ENCODE data around the gene OSBP2.

OSBP2 gene

GRCh38 chr22:30882184-30882717 lies 187.6 kb downstream of the OSBP2 start:
- DNase-seq (ENCODE audit: low read depth), result no peak

- no peak for DNase-seq (ENCODE audit: low read depth)
These were observed 188.4 kb downstream of the OSBP2 start for GRCh38 chr22:30882974-30883533.

DNA sequence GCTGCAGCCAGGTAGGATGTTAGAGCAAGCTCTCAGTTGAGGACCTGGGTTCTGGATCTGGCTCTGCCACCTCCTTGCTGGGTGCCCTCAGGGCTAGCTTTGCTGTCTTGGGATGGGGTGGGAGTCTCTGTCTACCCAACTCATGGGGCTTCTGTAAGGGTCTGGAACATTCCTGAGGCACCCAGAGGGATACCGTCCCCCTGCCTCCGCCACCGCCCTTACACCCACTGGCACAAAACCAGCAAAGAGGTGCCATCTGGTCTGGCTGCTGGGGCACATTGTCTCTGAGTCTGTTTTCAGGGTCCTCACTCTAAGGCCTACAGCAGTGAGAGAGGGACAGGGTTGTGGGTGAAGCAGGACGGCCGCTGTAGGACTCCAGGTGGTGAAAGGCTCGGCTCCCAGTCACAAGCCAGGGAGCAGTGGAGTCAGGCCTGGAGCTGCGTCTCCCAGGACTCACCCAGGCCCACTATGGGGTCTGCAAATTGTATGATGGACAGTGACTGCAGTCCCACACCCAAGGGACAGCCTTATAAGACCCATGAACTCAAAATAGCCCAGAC lies 189.0 kb downstream of the OSBP2 start:
- DNase-seq (ENCODE audit: low read depth), result no peak

DNA sequence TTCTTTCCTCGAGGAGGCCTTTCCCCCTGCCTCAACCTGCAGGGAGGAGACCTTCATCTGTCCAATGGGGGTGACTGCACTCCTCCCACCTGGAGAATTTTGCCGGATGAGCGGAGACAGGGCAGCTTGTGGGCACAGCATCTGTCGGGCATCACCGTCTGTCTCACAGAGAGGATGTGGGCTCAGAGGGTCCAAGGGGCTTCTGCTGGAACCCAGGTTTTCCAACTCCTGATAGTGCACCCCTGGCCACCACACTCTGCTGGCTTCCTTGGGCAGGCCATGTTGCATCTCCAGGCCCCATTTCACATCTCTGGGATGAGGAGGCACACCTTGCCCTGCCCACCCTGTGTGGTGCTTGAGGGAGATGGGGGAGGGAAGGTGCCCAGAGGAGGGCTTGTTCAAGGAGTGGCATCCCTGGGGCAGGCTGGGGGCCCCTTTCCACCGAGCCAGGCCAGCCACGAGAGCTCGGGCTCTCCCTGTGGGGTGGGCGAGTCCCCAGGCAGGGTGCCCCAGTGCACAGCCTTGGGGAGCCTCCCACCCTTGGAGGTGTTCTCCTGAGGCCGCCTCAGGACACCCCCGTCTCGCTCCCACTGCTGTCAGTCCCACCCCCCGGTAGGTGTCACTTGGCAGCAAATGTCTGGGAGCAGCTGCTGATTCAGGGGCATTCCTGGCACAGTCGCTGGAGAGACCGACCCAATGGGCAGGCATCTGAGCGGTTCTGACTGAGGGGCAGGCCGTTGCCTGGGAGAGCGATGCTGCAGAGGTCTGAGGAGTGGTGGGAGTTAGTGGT lies 189.7 kb downstream of the OSBP2 start:
- no peak for DNase-seq (ENCODE audit: low read depth)

GRCh38 chr22:30885001-30885366 lies 190.3 kb downstream of the OSBP2 start:
- no peak for DNase-seq (ENCODE audit: low read depth)

DNA sequence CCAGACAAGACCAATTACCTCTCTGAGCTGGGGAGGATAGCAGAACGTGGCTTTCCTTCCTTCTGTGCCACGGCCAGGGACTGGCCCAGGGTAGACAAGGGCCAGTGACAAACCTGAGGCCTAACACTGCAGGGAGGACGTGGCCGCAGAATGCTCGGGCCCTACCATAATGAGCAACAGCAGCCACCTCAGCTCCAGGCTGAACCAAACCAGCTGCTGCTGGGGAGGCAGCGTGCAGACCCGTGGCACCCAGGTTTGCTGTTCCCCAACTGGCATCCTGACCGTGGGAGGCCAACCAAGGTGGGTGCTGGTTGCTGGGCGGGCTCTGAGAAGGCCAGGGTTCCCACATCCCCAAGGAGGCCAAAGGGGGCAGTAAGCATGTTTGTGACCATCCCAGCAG lies 190.9 kb downstream of the OSBP2 start:
- no peak for DNase-seq (ENCODE audit: low read depth)

- no peak for DNase-seq (ENCODE audit: low read depth)
These were observed 192.8 kb downstream of the OSBP2 start for GRCh38 chr22:30887453-30887852.

GRCh38 chr22:30887861-30888260 lies 193.2 kb downstream of the OSBP2 start:
- DNase-seq (ENCODE audit: low read depth), result no peak

- no peak for DNase-seq (ENCODE audit: low read depth)
These were observed 194.8 kb downstream of the OSBP2 start for GRCh38 chr22:30889268-30889995.

- no peak for DNase-seq (ENCODE audit: low read depth)
These were observed 195.4 kb downstream of the OSBP2 start for GRCh38 chr22:30889996-30890480.

DNA sequence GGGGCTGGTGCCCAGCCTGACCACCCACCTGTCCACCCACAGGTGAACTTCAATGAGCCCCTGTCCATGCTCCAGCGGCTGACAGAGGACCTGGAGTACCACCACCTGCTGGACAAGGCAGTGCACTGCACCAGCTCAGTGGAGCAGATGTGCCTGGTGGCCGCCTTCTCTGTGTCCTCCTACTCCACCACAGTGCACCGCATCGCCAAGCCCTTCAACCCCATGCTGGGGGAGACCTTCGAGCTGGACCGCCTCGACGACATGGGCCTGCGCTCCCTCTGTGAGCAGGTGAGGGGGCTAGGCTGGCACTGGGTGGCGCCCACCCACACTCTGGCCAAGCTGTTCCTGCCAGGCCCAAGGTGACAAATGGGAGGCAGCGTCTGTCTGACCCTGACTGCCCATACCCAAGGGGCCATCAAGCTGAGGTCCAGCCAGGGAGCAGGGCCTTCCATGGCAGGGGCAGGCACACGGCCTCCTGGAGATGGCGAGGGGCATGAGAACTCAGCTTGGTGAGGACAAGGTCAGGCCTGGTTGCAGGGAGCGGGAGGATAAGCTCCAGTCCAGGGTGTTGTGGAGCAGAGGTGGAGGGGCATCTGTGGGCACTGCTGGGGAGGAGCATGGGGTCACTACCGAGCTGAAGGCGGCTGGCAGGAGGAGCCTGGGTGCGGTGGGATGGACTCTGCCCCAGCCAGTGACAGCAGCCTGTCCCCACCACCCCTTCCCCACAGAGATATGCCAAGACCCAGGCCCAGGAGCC lies 196.2 kb downstream of the OSBP2 start:
- peak; percentile 3 for DNase-seq (ENCODE audit: low read depth)

GRCh38 chr22:30891443-30891755 lies 196.7 kb downstream of the OSBP2 start:
- DNase-seq (ENCODE audit: low read depth), result no peak

DNA sequence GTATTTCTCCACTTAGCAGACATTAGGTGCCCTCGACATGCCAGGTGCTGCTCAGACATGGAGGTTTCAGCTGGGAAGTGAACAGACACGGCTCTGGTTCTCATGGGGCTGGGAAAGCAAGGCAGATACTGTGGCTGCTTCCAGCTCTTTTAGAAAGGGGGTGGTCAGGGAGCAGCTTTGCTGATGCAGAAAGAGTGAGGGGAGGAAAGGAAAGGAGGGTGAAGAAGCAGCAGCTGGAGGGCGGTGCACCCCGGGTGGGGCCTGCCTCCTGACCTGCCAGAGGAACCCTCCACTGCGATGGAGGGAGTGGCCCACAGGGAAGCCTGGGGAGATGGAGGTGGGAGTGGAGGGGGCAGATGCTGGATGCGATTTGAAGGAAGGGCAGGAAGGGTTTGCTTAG lies 197.1 kb downstream of the OSBP2 start:
- DNase-seq (ENCODE audit: low read depth), result no peak

- DNase-seq (ENCODE audit: low read depth), result no peak
These were observed 197.6 kb downstream of the OSBP2 start for GRCh38 chr22:30892286-30892685.

DNA sequence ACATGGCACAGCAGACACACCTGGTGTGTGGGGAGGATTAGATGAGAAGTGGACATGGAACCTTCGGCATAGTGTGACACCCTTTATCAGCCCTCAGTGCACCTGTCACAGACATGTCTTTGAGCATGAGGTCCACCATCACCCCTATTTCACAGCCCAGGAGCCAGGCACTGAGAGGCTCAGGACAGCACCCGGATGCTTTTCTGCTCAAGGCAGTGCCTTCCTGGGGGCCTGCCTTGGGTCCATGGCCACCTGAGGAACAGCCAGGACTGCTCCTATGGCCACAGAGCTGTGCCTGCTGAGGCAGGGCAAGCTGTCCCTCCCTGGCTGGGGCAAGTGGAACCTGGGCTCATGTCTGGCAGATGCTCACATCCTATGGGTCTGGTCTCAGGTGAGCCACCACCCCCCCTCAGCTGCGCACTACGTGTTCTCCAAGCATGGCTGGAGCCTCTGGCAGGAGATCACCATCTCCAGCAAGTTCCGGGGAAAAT lies 198.1 kb downstream of the OSBP2 start:
- no peak for DNase-seq (ENCODE audit: low read depth)

DNA sequence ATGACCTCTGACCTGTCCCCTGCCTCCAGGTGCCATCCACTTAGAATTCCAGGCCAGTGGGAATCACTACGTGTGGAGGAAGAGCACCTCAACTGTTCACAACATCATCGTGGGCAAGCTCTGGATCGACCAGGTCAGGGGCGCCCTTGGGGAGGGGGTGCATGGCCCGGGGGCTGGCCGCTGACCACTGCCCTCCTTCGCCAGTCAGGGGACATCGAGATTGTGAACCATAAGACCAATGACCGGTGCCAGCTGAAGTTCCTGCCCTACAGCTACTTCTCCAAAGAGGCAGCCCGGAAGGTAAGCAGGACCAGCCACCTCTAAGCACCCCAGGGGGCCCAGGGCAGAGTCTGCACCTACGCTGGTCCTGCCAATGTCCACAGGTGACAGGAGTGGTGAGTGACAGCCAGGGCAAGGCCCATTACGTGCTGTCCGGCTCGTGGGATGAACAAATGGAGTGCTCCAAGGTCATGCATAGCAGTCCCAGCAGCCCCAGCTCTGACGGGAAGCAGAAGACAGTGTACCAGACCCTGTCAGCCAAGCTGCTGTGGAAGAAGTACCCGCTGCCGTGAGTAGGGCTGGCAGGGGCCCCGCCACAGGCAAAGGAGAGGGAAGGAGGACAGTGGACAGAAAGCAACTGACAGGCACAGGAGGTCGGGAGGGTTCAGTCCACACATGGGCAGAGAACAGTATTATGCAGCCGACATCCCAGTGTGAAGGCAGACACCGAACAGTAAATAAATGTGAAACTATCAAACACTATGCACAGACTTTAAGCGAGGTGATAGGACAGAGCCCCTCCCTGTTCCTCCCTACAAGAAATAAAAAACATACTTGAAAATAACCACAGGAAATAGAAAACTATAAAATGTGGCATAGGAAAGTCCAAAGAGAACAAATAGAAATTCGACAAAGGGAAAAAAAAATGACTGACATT lies 199.0 kb downstream of the OSBP2 start:
- no peak for DNase-seq (ENCODE audit: low read depth)

- no peak for DNase-seq (ENCODE audit: low read depth)
These were observed 199.7 kb downstream of the OSBP2 start for GRCh38 chr22:30894371-30894740.

GRCh38 chr22:30902496-30903357 lies 208.1 kb downstream of the OSBP2 start:
- DNase-seq (ENCODE audit: low read depth), result no peak

DNA sequence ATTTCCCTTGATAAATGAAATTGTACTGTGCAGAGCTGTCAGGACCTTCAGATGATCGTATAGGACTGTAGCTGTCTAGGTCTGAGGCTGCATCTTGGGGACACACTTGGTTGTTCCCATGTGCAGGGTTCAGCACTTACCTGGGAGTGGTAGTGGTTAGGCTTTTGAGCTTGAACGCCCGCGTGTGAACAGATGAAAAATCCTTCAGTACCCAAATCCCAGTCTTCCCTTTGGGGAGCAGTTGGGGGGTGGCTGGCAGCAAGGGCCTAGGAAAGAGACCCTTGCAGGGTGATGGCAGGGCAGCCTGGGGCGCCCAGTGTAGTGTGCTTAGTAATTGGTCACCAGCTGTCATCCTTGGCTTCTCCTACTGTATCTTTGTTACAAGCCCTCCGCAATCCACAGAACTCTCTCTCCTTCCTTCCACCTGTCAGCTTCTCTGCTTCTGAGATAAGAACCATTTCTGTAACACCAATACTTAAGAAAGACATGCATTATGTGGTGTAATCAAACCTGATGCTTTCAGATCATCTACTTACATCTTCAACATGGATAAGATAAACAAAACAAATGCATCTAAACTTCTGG lies 209.3 kb downstream of the OSBP2 start:
- DNase-seq (ENCODE audit: low read depth), result no peak
